ENCODE measurements around the gene PAM16. TPM values are rescaled to one million over a fixed set of nuclear protein-coding genes. Genes with fewer than 3 reads are reported as not detected.

The PAM16 gene
- total and polyA plus RNA-seq, 2 of the 8 experiments (the other 6 are each of a cell fraction or from before 2014, with no cell fraction given), result 78.3 to 198 TPM

- no peak for TF ChIP-seq RAD21 (IDR thresholded peaks at IDR 0.05 in 1 of 2, conservative IDR thresholded peaks at IDR 0.05 in 1 of 2; ENCODE audit: low read depth in 2 of 2, low read length in 2 of 2)
- TF ChIP-seq NRF1 (IDR thresholded peaks at IDR 0.05; ENCODE audit: low read depth, low read length), result no peak
- TF ChIP-seq GABPA (IDR thresholded peaks at IDR 0.05; ENCODE audit: borderline replicate concordance, insufficient read depth, low read length), result no peak
- TF ChIP-seq EGR1 (IDR thresholded peaks at IDR 0.05; ENCODE audit: borderline replicate concordance, low read depth, low read length), result no peak
- TF ChIP-seq EP300 (IDR thresholded peaks at IDR 0.05; ENCODE audit: borderline replicate concordance in 1 of 2, low read depth in 2 of 2, low read length in 2 of 2), result no peak
Observed at GRCh38 chr16:4339455-4339854, 11.7 kb downstream of the PAM16 start (continued).
